Measurements from ENCODE around the gene COL23A1.
"Not testable (repeated sequence)": the region's sequence is repeated elsewhere in the genome, so short reads cannot be mapped to it uniquely, and the experiment has no call there.

Gene COL23A1

GRCh38 chr5:178489271-178489976, 100.8 kb downstream of the COL23A1 start:
- DNase-seq (ENCODE audit: low read depth, low spot score), result no peak
- no peak overlapping the region for H3K4me3 ChIP-seq (ENCODE audit: low read length)

GRCh38 chr5:178488696-178489095, 101.5 kb downstream of the COL23A1 start:
- DNase-seq (ENCODE audit: low read depth, low spot score), result no peak
- H3K4me3 ChIP-seq (ENCODE audit: low read length), result no peak overlapping the region

GRCh38 chr5:178487911-178488600, 102.1 kb downstream of the COL23A1 start:
- no peak for DNase-seq (ENCODE audit: low read depth, low spot score)
- no peak overlapping the region for H3K4me3 ChIP-seq (ENCODE audit: low read length)

- not testable (repeated sequence) for DNase-seq (ENCODE audit: low read depth, low spot score); H3K4me3 ChIP-seq (ENCODE audit: low read length)
These were observed 103.2 kb downstream of the COL23A1 start for GRCh38 chr5:178486878-178487512.

- no peak overlapping the region for H3K4me3 ChIP-seq (ENCODE audit: low read length)
These were observed 104.0 kb downstream of the COL23A1 start for GRCh38 chr5:178486239-178486641.

GRCh38 chr5:178483620-178484019, 106.6 kb downstream of the COL23A1 start:
- peak; percentile 81 for DNase-seq (ENCODE audit: low read depth, low spot score)

More at GRCh38 chr5:178486239-178486641, 104.0 kb downstream of the COL23A1 start:
- DNase-seq (ENCODE audit: low read depth, low spot score), result no peak

GRCh38 chr5:178479261-178479660, 110.9 kb downstream of the COL23A1 start:
- H3K4me3 ChIP-seq (ENCODE audit: low read length), result no peak overlapping the region
- DNase-seq (ENCODE audit: low read depth, low spot score), result no peak

More at GRCh38 chr5:178483620-178484019, 106.6 kb downstream of the COL23A1 start:
- no peak overlapping the region for H3K4me3 ChIP-seq (ENCODE audit: low read length)

- no peak overlapping the region for H3K4me3 ChIP-seq (ENCODE audit: low read length)
These were observed 111.8 kb downstream of the COL23A1 start for GRCh38 chr5:178478370-178478769.

GRCh38 chr5:178477802-178478201, 112.4 kb downstream of the COL23A1 start:
- no peak overlapping the region for H3K4me3 ChIP-seq (ENCODE audit: low read length)

More at GRCh38 chr5:178478370-178478769, 111.8 kb downstream of the COL23A1 start:
- no peak for DNase-seq (ENCODE audit: low read depth, low spot score)

GRCh38 chr5:178476972-178477754, 113.0 kb downstream of the COL23A1 start:
- DNase-seq (ENCODE audit: low read depth, low spot score), result no peak
- H3K4me3 ChIP-seq (ENCODE audit: low read length), result no peak overlapping the region

More at GRCh38 chr5:178477802-178478201, 112.4 kb downstream of the COL23A1 start:
- DNase-seq (ENCODE audit: low read depth, low spot score), result no peak

- no peak for DNase-seq (ENCODE audit: low read depth, low spot score)
- no peak overlapping the region for H3K4me3 ChIP-seq (ENCODE audit: low read length)
These were observed 113.7 kb downstream of the COL23A1 start for GRCh38 chr5:178476531-178476930.

- no peak overlapping the region for H3K4me3 ChIP-seq (ENCODE audit: low read length)
- DNase-seq (ENCODE audit: low read depth, low spot score), result no peak
These were observed 114.8 kb downstream of the COL23A1 start for GRCh38 chr5:178475422-178475821.

GRCh38 chr5:178474562-178475184, 115.5 kb downstream of the COL23A1 start:
- no peak for DNase-seq (ENCODE audit: low read depth, low spot score)
- H3K4me3 ChIP-seq (ENCODE audit: low read length), result no peak overlapping the region

- DNase-seq (ENCODE audit: low read depth, low spot score), result peak; percentile 11
- H3K4me3 ChIP-seq (ENCODE audit: low read length), result no peak overlapping the region
These were observed 116.3 kb downstream of the COL23A1 start for GRCh38 chr5:178473854-178474253.

- H3K4me3 ChIP-seq (ENCODE audit: low read length), result no peak overlapping the region
- no peak for DNase-seq (ENCODE audit: low read depth, low spot score)
These were observed 118.1 kb downstream of the COL23A1 start for GRCh38 chr5:178472138-178472537.

- H3K4me3 ChIP-seq (ENCODE audit: low read length), result no peak overlapping the region
- no peak for DNase-seq (ENCODE audit: low read depth, low spot score)
These were observed 118.5 kb downstream of the COL23A1 start for GRCh38 chr5:178471711-178472110.

GRCh38 chr5:178470760-178471025, 119.5 kb downstream of the COL23A1 start:
- DNase-seq (ENCODE audit: low read depth, low spot score), result no peak
- no peak overlapping the region for H3K4me3 ChIP-seq (ENCODE audit: low read length)

GRCh38 chr5:178469975-178470759, 120.0 kb downstream of the COL23A1 start:
- H3K4me3 ChIP-seq (ENCODE audit: low read length), result no peak overlapping the region
- DNase-seq (ENCODE audit: low read depth, low spot score), result no peak
